ENCODE measurements around the gene DYNC2H1.

The DYNC2H1 gene

DNA sequence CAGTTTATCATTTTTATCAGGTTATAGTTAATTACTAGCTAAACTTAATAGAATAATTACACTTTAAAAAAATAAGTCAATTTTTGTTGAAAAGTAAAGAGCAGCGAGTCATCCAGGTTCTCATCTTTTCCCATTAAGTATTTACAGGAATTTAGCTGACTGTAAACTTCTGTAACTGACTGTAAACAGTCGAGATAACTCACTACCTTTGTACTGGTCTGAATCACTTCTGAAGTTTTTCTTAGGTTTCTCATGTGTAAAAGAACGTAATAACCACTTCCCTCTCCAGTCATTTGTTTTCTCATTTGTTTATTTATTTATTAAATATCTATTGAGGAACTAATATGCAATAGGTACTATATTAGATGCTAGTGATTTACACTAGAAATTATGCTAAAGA is 270.8 kb downstream of the DYNC2H1 start:
- Histone ChIP-seq H3K36me3 (no peaks in the 10 kb centered on the region), H3K27ac (no peak overlapping the region), H3K9me3 (no peaks in the 10 kb centered on the region), H3K4me1 (ENCODE audit: control insufficient read depth in 1 of 2, insufficient read depth in 1 of 2, low read depth in 1 of 2, low read length in 1 of 2) (no peaks in the 10 kb centered on the region), H3K27me3 (no peaks in the 10 kb centered on the region), H3K4me3 (ENCODE audit: low read depth in 1 of 2, low read length in 1 of 2) (no peak overlapping the region)
- TF ChIP-seq, protein P1, sequence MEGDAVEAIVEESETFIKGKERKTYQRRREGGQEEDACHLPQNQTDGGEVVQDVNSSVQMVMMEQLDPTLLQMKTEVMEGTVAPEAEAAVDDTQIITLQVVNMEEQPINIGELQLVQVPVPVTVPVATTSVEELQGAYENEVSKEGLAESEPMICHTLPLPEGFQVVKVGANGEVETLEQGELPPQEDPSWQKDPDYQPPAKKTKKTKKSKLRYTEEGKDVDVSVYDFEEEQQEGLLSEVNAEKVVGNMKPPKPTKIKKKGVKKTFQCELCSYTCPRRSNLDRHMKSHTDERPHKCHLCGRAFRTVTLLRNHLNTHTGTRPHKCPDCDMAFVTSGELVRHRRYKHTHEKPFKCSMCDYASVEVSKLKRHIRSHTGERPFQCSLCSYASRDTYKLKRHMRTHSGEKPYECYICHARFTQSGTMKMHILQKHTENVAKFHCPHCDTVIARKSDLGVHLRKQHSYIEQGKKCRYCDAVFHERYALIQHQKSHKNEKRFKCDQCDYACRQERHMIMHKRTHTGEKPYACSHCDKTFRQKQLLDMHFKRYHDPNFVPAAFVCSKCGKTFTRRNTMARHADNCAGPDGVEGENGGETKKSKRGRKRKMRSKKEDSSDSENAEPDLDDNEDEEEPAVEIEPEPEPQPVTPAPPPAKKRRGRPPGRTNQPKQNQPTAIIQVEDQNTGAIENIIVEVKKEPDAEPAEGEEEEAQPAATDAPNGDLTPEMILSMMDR (IDR thresholded peaks at IDR 0.05): no peak

- no peak overlapping the region for H3K4me3 ChIP-seq (ENCODE audit: low read depth in 1 of 2, low read length in 1 of 2)
- no peaks in the 10 kb centered on the region for H3K4me1 ChIP-seq (ENCODE audit: control insufficient read depth in 1 of 2, insufficient read depth in 1 of 2, low read depth in 1 of 2, low read length in 1 of 2)
- no peaks in the 10 kb centered on the region for H3K36me3 ChIP-seq
- H3K27ac ChIP-seq: no peak overlapping the region
- H3K9me3 ChIP-seq: no peaks in the 10 kb centered on the region
- H3K27me3 ChIP-seq: no peaks in the 10 kb centered on the region
- TF ChIP-seq, protein P1 (IDR thresholded peaks at IDR 0.05): no peak
These were observed 275.4 kb downstream of the DYNC2H1 start for GRCh38 chr11:103384652-103385051.

GRCh38 chr11:103395612-103396011 is 286.4 kb downstream of the DYNC2H1 start:
- H3K9me3 ChIP-seq: no peaks in the 10 kb centered on the region
- no peak overlapping the region for H3K4me3 ChIP-seq (ENCODE audit: low read depth in 1 of 2, low read length in 1 of 2)
- H3K27ac ChIP-seq: no peak overlapping the region
- H3K27me3 ChIP-seq: no peaks in the 10 kb centered on the region
- no peaks in the 10 kb centered on the region for H3K36me3 ChIP-seq
- H3K4me1 ChIP-seq (ENCODE audit: control insufficient read depth in 1 of 2, insufficient read depth in 1 of 2, low read depth in 1 of 2, low read length in 1 of 2): no peaks in the 10 kb centered on the region
- TF ChIP-seq, protein P1 (IDR thresholded peaks at IDR 0.05): no peak

DNA sequence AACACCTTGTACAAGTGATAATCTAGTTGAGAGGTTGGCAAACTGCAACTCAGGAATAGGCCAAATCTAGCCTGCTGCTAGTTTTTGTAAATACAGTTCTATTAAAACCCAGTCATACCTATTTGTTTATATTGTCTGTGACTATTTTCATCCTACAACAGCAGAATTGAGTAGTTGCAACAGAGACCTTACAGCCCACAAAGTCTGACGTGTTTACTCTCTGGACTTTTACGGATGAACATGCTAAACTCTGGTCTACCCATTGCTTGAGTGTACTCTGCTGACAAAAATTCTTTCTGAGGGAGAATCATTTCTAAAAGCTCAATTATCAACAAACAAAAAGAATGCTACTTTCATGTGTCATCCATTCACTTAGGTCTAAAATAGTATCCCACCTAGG is 287.0 kb downstream of the DYNC2H1 start:
- TF ChIP-seq, protein P1 (IDR thresholded peaks at IDR 0.05): no peak
- Histone ChIP-seq H3K4me1 (ENCODE audit: control insufficient read depth in 1 of 2, insufficient read depth in 1 of 2, low read depth in 1 of 2, low read length in 1 of 2) (no peaks in the 10 kb centered on the region), H3K9me3 (no peaks in the 10 kb centered on the region), H3K27ac (no peak overlapping the region), H3K36me3 (no peaks in the 10 kb centered on the region), H3K27me3 (no peaks in the 10 kb centered on the region), H3K4me3 (ENCODE audit: low read depth in 1 of 2, low read length in 1 of 2) (no peak overlapping the region)

GRCh38 chr11:103397369-103397768 is 288.1 kb downstream of the DYNC2H1 start:
- H3K36me3 ChIP-seq: no peaks in the 10 kb centered on the region
- no peak overlapping the region for H3K27ac ChIP-seq
- TF ChIP-seq, protein P1 (IDR thresholded peaks at IDR 0.05): no peak
- no peaks in the 10 kb centered on the region for H3K4me1 ChIP-seq (ENCODE audit: control insufficient read depth in 1 of 2, insufficient read depth in 1 of 2, low read depth in 1 of 2, low read length in 1 of 2)
- H3K4me3 ChIP-seq (ENCODE audit: low read depth in 1 of 2, low read length in 1 of 2): no peak overlapping the region
- no peaks in the 10 kb centered on the region for H3K27me3 ChIP-seq
- H3K9me3 ChIP-seq: no peaks in the 10 kb centered on the region

GRCh38 chr11:103398829-103399228 is 289.6 kb downstream of the DYNC2H1 start:
- Histone ChIP-seq H3K27ac (no peak overlapping the region), H3K4me1 (ENCODE audit: control insufficient read depth in 1 of 2, insufficient read depth in 1 of 2, low read depth in 1 of 2, low read length in 1 of 2) (no peaks in the 10 kb centered on the region), H3K9me3 (no peaks in the 10 kb centered on the region), H3K36me3 (no peaks in the 10 kb centered on the region), H3K4me3 (ENCODE audit: low read depth in 1 of 2, low read length in 1 of 2) (no peak overlapping the region), H3K27me3 (no peaks in the 10 kb centered on the region)
- TF ChIP-seq, protein P1 (IDR thresholded peaks at IDR 0.05): no peak

Measured in neutrophil (primary cell).